HepG2 (cell line): ENCODE data around the gene ABCA3. TPM values are rescaled to one million over a fixed set of nuclear protein-coding genes. Genes with fewer than 3 reads are reported as not detected.

ENCODE experiments used
- GABPA ChIP-seq, 2 experiments: IDR thresholded peaks; 2 replicates each; pipeline ENCODE4 v1.6.1; 2011 to 2016; ENCODE audit warnings: low read depth in 2 of 2, low read length in 1 of 2, missing biosample characterization in 1 of 2, missing genetic modification characterization in 1 of 2
- GABPB1 ChIP-seq: IDR thresholded peaks from 2 replicates; pipeline ENCODE4 v1.6.1; 2016; ENCODE audit warnings: mild to moderate bottlenecking, missing genetic modification reagents, moderate library complexity, missing compliant biosample characterization
- KDM5B ChIP-seq: sonication (generic); formaldehyde crosslinking; IDR thresholded peaks from 2 replicates; pipeline ENCODE4 v1.4.0; 2020; ENCODE audit warnings: missing genetic modification reagents, mild to moderate bottlenecking, borderline replicate concordance
- KLF12 ChIP-seq: sonication (generic); formaldehyde crosslinking; IDR thresholded peaks from 2 replicates; pipeline ENCODE4 v1.4.0; 2020; ENCODE audit warnings: missing genetic modification reagents, borderline replicate concordance
- MEF2D ChIP-seq: sonication (generic); formaldehyde crosslinking; IDR thresholded peaks from 2 replicates; pipeline ENCODE4 v1.5.1; 2020; ENCODE audit warnings: mild to moderate bottlenecking, missing genetic modification reagents
- NFE2 ChIP-seq: sonication (generic); formaldehyde crosslinking; IDR thresholded peaks from 2 replicates; pipeline ENCODE4 v1.4.0; 2020; ENCODE audit warnings: missing genetic modification reagents
- RAD51 ChIP-seq: fragments of 450-650 bp; IDR thresholded peaks from 2 replicates; pipeline ENCODE4 v1.6.1; 2016; ENCODE audit warnings: borderline replicate concordance
- RFX5 ChIP-seq: IDR thresholded peaks from 2 replicates; pipeline ENCODE4 v1.6.1; 2011; ENCODE audit warnings: low read depth, low read length, improper control_type of control experiment
- SALL1 ChIP-seq: sonication (generic); formaldehyde crosslinking; IDR thresholded peaks from 2 replicates; pipeline ENCODE4 v1.8.0; 2022; ENCODE audit warnings: mild to moderate bottlenecking, missing genetic modification reagents
- SPEN ChIP-seq: sonication (generic); formaldehyde crosslinking; IDR thresholded peaks from 2 replicates; pipeline ENCODE4 v1.5.1; 2020; ENCODE audit warnings: low read depth, mild to moderate bottlenecking, missing genetic modification reagents
- THAP11 ChIP-seq: IDR thresholded peaks from 2 replicates; pipeline ENCODE4 v1.6.1; 2016; ENCODE audit warnings: missing biosample characterization, missing genetic modification reagents
- ZNF207 ChIP-seq: fragments of 450-650 bp; IDR thresholded peaks from 2 replicates; pipeline ENCODE4 v1.6.1; 2016; ENCODE audit warnings: antibody characterized with exemption, borderline replicate concordance
- ZNF230 ChIP-seq: sonication (generic); formaldehyde crosslinking; IDR thresholded peaks from 2 replicates; pipeline ENCODE4 v1.4.0; 2020; ENCODE audit warnings: mild to moderate bottlenecking, missing genetic modification reagents
- ZNF33A ChIP-seq: sonication (generic); formaldehyde crosslinking; IDR thresholded peaks from 2 replicates; pipeline ENCODE4 v1.5.1; 2020; ENCODE audit warnings: missing genetic modification reagents, mild to moderate bottlenecking, moderate library complexity, borderline replicate concordance
- ZNF460 ChIP-seq: sonication (generic); formaldehyde crosslinking; IDR thresholded peaks from 2 replicates; pipeline ENCODE4 v1.5.1; 2020; ENCODE audit warnings: missing genetic modification reagents, mild to moderate bottlenecking, borderline replicate concordance
- polyA plus RNA-seq, 8 experiments: library from polyadenylated mRNA; depleted of rRNA in 3 of 8; stranded (reverse) in 7 of 8; unstranded in 1 of 8; fragments of >200 nt; fragmentation: Illumina TruSeq in 4 of 8; extraction: Trizol in 4 of 8; gene quantifications; 2 replicates each; pipeline versions ENCODE4 v1.2.1 to v1.2.3, GENCODE V29; 2011 to 2016; ENCODE audit warnings: low read depth in 4 of 8, missing spikeins in 1 of 8, mixed read lengths in 1 of 8; ENCODE audit not compliant: insufficient read depth in 1 of 8
- total RNA-seq, 5 experiments: library from RNA; depleted of rRNA; stranded (reverse); fragments of >200 nt; fragmentation: Illumina TruSeq; extraction: Trizol; gene quantifications; 2 replicates each; pipeline ENCODE4 v1.2.3, GENCODE V29; 2016; ENCODE audit warnings: low read depth in 1 of 5
- TF ChIP-seq, protein P1 (sequence below): sonication (generic); formaldehyde crosslinking; conservative IDR thresholded peaks from 2 replicates; pipeline ENCODE4 v1.4.0; 2020; ENCODE audit warnings: missing genetic modification reagents
- TF ChIP-seq, protein P2 (sequence below): sonication (generic); formaldehyde crosslinking; IDR thresholded peaks from 2 replicates; pipeline ENCODE4 v1.8.1; 2023; ENCODE audit warnings: mild to moderate bottlenecking, missing genetic modification reagents, borderline replicate concordance
- TF ChIP-seq, protein P3 (sequence below): sonication (generic); formaldehyde crosslinking; IDR thresholded peaks from 2 replicates; pipeline ENCODE4 v1.8.0; 2023; ENCODE audit warnings: mild to moderate bottlenecking, missing genetic modification reagents
- TF ChIP-seq, protein P4 (sequence below): sonication (generic); formaldehyde crosslinking; IDR thresholded peaks from 2 replicates; pipeline ENCODE4 v1.4.0; 2020; ENCODE audit warnings: mild to moderate bottlenecking, missing genetic modification reagents, borderline replicate concordance
- TF ChIP-seq, protein P5 (sequence below): IDR thresholded peaks from 2 replicates; pipeline ENCODE4 v1.6.1; 2016; ENCODE audit warnings: low read depth, missing genetic modification reagents, missing compliant biosample characterization

The ABCA3 gene
- total and polyA plus RNA-seq, 2 of the 13 experiments (the other 11 are each of a cell fraction or from before 2014, with no cell fraction given): 0.60 to 1.5 TPM

DNA sequence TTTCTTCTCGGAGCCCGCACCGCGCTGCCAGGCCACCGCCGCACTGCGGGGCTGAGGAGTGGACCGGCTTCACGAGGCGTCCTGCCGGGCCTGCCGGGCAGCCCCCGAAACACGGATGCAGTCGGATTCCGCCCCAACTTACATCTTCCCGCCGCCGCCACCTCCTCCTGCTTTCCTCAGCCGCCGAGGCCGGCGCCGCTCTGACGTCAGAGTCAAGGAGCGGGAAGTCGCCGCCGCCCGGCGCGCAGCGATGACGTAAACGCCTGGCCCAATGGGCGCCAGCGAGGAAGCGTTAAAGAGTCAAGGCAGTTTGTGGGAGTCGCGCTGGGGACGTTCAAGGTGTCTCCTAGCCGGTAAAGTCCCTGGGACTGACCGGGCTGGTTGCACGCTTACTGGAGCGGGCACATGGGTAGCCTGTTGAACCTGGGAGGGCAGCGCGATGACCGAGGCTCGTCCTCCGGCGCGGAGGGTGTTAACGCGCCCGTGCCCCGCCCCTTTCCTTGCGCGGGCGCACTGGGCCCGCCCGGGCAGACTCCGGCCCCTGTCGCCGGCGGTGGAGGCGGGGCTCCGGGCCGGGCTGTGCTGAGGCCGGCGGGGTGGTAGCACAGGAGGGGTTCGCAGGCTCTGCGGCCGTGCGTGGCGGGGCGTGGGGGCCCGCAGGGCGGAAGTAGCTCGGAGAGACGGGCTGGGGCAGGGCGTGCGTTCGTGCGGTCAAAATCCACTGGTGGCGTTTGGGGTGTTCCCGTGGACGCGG, 72.4 kb downstream of the ABCA3 start, which contains the start of gene RNPS1 (continued):
- TF ChIP-seq RFX5 (no peak), ZNF230 (peak; percentile 71), KLF12 (CRISPR knock-in tag) (peak; percentile 55), ZNF207 (no peak), RAD51 (no peak), GABPB1 (CRISPR knock-in tag) (peak; percentile 94), NFE2 (CRISPR knock-in tag) (0 out of 2 replicates have a peak, but pooled peaks have one; percentile 38), GABPA (IDR thresholded peaks at IDR 0.05; ENCODE audit: low read depth, low read length) (peak; percentile 38; the same call in 1 of the 2 replicates), GABPA (CRISPR knock-in tag; IDR thresholded peaks at IDR 0.05; ENCODE audit: low read depth) (peak; percentile 86), ZNF33A (CRISPR knock-in tag) (no peak), THAP11 (CRISPR knock-in tag) (peak; percentile 93), KDM5B (peak; percentile 94), MEF2D (peak; percentile 79; the same call in 1 of the 2 replicates), SALL1 (CRISPR knock-in tag) (peak; percentile 88), SPEN (peak; percentile 100), ZNF460 (CRISPR knock-in tag) (peak; percentile 48; the same call in 1 of the 2 replicates)
- TF ChIP-seq, protein P1, sequence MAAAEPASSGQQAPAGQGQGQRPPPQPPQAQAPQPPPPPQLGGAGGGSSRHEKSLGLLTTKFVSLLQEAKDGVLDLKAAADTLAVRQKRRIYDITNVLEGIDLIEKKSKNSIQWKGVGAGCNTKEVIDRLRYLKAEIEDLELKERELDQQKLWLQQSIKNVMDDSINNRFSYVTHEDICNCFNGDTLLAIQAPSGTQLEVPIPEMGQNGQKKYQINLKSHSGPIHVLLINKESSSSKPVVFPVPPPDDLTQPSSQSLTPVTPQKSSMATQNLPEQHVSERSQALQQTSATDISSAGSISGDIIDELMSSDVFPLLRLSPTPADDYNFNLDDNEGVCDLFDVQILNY (CRISPR knock-in tag): peak; percentile 94
- TF ChIP-seq, protein P2, sequence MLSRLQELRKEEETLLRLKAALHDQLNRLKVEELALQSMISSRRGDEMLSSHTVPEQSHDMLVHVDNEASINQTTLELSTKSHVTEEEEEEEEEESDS (CRISPR knock-in tag): peak; percentile 57; the same call in 1 of the 2 replicates
- TF ChIP-seq, protein P3, sequence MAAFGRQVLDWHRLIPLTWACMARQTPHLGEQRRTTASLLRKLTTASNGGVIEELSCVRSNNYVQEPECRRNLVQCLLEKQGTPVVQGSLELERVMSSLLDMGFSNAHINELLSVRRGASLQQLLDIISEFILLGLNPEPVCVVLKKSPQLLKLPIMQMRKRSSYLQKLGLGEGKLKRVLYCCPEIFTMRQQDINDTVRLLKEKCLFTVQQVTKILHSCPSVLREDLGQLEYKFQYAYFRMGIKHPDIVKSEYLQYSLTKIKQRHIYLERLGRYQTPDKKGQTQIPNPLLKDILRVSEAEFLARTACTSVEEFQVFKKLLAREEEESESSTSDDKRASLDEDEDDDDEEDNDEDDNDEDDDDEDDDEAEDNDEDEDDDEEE (CRISPR knock-in tag): peak; percentile 95
- TF ChIP-seq, protein P4, sequence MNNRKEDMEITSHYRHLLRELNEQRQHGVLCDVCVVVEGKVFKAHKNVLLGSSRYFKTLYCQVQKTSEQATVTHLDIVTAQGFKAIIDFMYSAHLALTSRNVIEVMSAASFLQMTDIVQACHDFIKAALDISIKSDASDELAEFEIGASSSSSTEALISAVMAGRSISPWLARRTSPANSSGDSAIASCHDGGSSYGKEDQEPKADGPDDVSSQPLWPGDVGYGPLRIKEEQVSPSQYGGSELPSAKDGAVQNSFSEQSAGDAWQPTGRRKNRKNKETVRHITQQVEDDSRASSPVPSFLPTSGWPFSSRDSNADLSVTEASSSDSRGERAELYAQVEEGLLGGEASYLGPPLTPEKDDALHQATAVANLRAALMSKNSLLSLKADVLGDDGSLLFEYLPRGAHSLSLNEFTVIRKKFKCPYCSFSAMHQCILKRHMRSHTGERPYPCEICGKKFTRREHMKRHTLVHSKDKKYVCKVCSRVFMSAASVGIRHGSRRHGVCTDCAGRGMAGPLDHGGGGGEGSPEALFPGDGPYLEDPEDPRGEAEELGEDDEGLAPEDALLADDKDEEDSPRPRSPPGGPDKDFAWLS (CRISPR knock-in tag): peak; percentile 79; the same call in 1 of the 2 replicates
- TF ChIP-seq, protein P5, sequence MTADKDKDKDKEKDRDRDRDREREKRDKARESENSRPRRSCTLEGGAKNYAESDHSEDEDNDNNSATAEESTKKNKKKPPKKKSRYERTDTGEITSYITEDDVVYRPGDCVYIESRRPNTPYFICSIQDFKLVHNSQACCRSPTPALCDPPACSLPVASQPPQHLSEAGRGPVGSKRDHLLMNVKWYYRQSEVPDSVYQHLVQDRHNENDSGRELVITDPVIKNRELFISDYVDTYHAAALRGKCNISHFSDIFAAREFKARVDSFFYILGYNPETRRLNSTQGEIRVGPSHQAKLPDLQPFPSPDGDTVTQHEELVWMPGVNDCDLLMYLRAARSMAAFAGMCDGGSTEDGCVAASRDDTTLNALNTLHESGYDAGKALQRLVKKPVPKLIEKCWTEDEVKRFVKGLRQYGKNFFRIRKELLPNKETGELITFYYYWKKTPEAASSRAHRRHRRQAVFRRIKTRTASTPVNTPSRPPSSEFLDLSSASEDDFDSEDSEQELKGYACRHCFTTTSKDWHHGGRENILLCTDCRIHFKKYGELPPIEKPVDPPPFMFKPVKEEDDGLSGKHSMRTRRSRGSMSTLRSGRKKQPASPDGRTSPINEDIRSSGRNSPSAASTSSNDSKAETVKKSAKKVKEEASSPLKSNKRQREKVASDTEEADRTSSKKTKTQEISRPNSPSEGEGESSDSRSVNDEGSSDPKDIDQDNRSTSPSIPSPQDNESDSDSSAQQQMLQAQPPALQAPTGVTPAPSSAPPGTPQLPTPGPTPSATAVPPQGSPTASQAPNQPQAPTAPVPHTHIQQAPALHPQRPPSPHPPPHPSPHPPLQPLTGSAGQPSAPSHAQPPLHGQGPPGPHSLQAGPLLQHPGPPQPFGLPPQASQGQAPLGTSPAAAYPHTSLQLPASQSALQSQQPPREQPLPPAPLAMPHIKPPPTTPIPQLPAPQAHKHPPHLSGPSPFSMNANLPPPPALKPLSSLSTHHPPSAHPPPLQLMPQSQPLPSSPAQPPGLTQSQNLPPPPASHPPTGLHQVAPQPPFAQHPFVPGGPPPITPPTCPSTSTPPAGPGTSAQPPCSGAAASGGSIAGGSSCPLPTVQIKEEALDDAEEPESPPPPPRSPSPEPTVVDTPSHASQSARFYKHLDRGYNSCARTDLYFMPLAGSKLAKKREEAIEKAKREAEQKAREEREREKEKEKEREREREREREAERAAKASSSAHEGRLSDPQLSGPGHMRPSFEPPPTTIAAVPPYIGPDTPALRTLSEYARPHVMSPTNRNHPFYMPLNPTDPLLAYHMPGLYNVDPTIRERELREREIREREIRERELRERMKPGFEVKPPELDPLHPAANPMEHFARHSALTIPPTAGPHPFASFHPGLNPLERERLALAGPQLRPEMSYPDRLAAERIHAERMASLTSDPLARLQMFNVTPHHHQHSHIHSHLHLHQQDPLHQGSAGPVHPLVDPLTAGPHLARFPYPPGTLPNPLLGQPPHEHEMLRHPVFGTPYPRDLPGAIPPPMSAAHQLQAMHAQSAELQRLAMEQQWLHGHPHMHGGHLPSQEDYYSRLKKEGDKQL (CRISPR knock-in tag): peak; percentile 21; the same call in 1 of the 2 replicates
